IMR-90 (cell line): Measurements from ENCODE around the gene KIDINS220. TPM values are rescaled to one million over a fixed set of nuclear protein-coding genes. Genes with fewer than 3 reads are reported as not detected.

Source experiments
- ATAC-seq: fragments of 200-7000 bp; cut with Tn5 transposase; 2 replicates; pipeline ENCODE4 v1.9.1; 2020; ENCODE audit warnings: low read depth, mild to moderate bottlenecking, moderate library complexity
- BruUV-seq: library from RNA; stranded (reverse); fragments of 400-500 nt; replicated peaks from 2 replicates; lab custom pipeline; 2021; lab: Mats Ljungman, UMichigan
- CTCF ChIA-PET: fragments of 300-600 bp; formaldehyde crosslinking; extraction: SDS; loops from one replicate; lab custom pipeline; 2021; ENCODE audit warnings: antibody characterized with exemption; lab: Yijun Ruan, JAX
- POLR2A ChIA-PET: fragments of 300-600 bp; sonication (Branson Sonifier 250); formaldehyde crosslinking; loops from one replicate; lab custom pipeline; 2022; ENCODE audit warnings: antibody characterized with exemption; ENCODE audit not compliant: unreplicated experiment; lab: Charles Lee
- DNase-seq: peaks from one replicate; pipeline ENCODE4 v3.0.0; 2013
- H2AFZ ChIP-seq: replicated peaks from 2 replicates; pipeline ENCODE3; 2013; ENCODE audit warnings: low read length, mild to moderate bottlenecking; ENCODE audit not compliant: poor library complexity
- H2AK5ac ChIP-seq: 2 replicates; pipeline ENCODE4 v1.6.1; 2013; ENCODE audit warnings: low read depth, low read length, inconsistent platforms
- H2AK9ac ChIP-seq: replicated peaks from 2 replicates; pipeline ENCODE3; 2013; ENCODE audit warnings: mild to moderate bottlenecking, low read depth, low read length, moderate library complexity; ENCODE audit not compliant: poor library complexity
- H2BK120ac ChIP-seq: 2 replicates; pipeline ENCODE4 v1.6.1; 2013; ENCODE audit warnings: low read depth, low read length, inconsistent platforms
- H2BK15ac ChIP-seq: 3 replicates; pipeline ENCODE4 v1.6.1; 2013; ENCODE audit warnings: low read depth, low read length, inconsistent platforms
- H2BK20ac ChIP-seq: 2 replicates; pipeline ENCODE4 v1.6.1; 2013; ENCODE audit warnings: low read depth, mild to moderate bottlenecking, inconsistent platforms, low read length, moderate library complexity
- H2BK5ac ChIP-seq: 2 replicates; pipeline ENCODE4 v1.6.1; 2013; ENCODE audit warnings: mild to moderate bottlenecking, low read depth, low read length, inconsistent platforms; ENCODE audit not compliant: poor library complexity, severe bottlenecking
- H3K14ac ChIP-seq: replicated peaks from 2 replicates; pipeline ENCODE4 v1.6.1; 2013; ENCODE audit warnings: low read depth, low read length, inconsistent platforms
- H3K18ac ChIP-seq: 2 replicates; pipeline ENCODE4 v1.6.1; 2013; ENCODE audit warnings: low read depth, low read length, control low read depth
- H3K23ac ChIP-seq: 2 replicates; pipeline ENCODE4 v1.6.1; 2013; ENCODE audit warnings: low read depth, low read length, inconsistent platforms
- H3K27ac ChIP-seq: 2 replicates; pipeline ENCODE4 v1.5.1; 2013; ENCODE audit warnings: mild to moderate bottlenecking, control low read depth, low read length; ENCODE audit not compliant: insufficient read depth
- H3K27me3 ChIP-seq: 2 replicates; pipeline ENCODE4 v1.6.1; 2013; ENCODE audit warnings: low read length; ENCODE audit not compliant: control insufficient read depth, insufficient read depth
- H3K36me3 ChIP-seq: 2 replicates; pipeline ENCODE4 v1.6.1; 2013; ENCODE audit warnings: low read length, mixed read lengths; ENCODE audit not compliant: control insufficient read depth, insufficient read depth
- H3K4ac ChIP-seq: 2 replicates; pipeline ENCODE4 v1.6.1; 2013; ENCODE audit warnings: low read depth, low read length, inconsistent platforms
- H3K4me1 ChIP-seq: 2 replicates; pipeline ENCODE4 v1.6.1; 2013; ENCODE audit warnings: low read length, mixed read lengths; ENCODE audit not compliant: control insufficient read depth, insufficient read depth
- H3K4me2 ChIP-seq: 2 replicates; pipeline ENCODE4 v1.6.1; 2013; ENCODE audit warnings: low read depth, mild to moderate bottlenecking, control low read depth, low read length, moderate library complexity
- H3K4me3 ChIP-seq: 2 replicates; pipeline ENCODE4 v1.5.1; 2013; ENCODE audit warnings: low read depth, mild to moderate bottlenecking, control low read depth, low read length, moderate library complexity; ENCODE audit not compliant: insufficient read depth
- H3K56ac ChIP-seq: 2 replicates; pipeline ENCODE4 v1.6.1; 2013; ENCODE audit warnings: low read length, inconsistent platforms; ENCODE audit not compliant: insufficient read depth; ENCODE audit errors: extremely low read depth
- H3K79me1 ChIP-seq, 2 experiments: 2 replicates each; pipeline ENCODE4 v1.6.1; 2013; ENCODE audit warnings: low read length in 2 of 2, inconsistent platforms in 1 of 2, low read depth in 1 of 2
- H3K9ac ChIP-seq: 2 replicates; pipeline ENCODE4 v1.6.1; 2013; ENCODE audit warnings: low read depth, low read length, control low read depth
- H3K9me1 ChIP-seq: 2 replicates; pipeline ENCODE4 v1.6.1; 2013; ENCODE audit warnings: low read length, inconsistent platforms; ENCODE audit not compliant: insufficient read depth
- H3K9me3 ChIP-seq: 2 replicates; pipeline ENCODE4 v1.6.1; 2013; ENCODE audit warnings: low read length; ENCODE audit not compliant: control insufficient read depth, insufficient read depth
- H4K20me1 ChIP-seq: 2 replicates; pipeline ENCODE4 v1.6.1; 2013; ENCODE audit warnings: low read length, inconsistent platforms; ENCODE audit not compliant: insufficient read depth
- H4K5ac ChIP-seq: 2 replicates; pipeline ENCODE4 v1.6.1; 2013; ENCODE audit warnings: mild to moderate bottlenecking, low read depth, low read length, control low read depth
- H4K8ac ChIP-seq, 2 experiments: 2 replicates each; pipeline ENCODE4 v1.6.1; 2013; ENCODE audit warnings: low read depth in 2 of 2, low read length in 2 of 2, control low read depth in 1 of 2, inconsistent platforms in 1 of 2
- H4K91ac ChIP-seq: 2 replicates; pipeline ENCODE4 v1.6.1; 2013; ENCODE audit warnings: low read depth, low read length, inconsistent platforms; ENCODE audit not compliant: insufficient read depth
- BHLHE40 ChIP-seq: fragments of 150-350 bp; IDR thresholded peaks from 2 replicates; pipeline ENCODE4 v1.6.1; 2016; ENCODE audit warnings: mild to moderate bottlenecking, low read depth, low read length
- FOS ChIP-seq: fragments of 150-350 bp; IDR thresholded peaks from 2 replicates; pipeline ENCODE4 v1.6.1; 2016; ENCODE audit warnings: low read depth, low read length
- MAFK ChIP-seq: IDR thresholded peaks from 2 replicates; pipeline ENCODE4 v1.6.1; 2012; ENCODE audit warnings: low read depth, low read length, improper control_type of control experiment
- NFE2L2 ChIP-seq: fragments of 150-350 bp; IDR thresholded peaks from 2 replicates; pipeline ENCODE4 v1.6.1; 2016; ENCODE audit warnings: low read depth, mild to moderate bottlenecking, low read length
- RAD21 ChIP-seq: IDR thresholded peaks from 2 replicates; pipeline ENCODE4 v1.6.1; 2012; ENCODE audit warnings: low read length, improper control_type of control experiment
- RCOR1 ChIP-seq: IDR thresholded peaks from 2 replicates; pipeline ENCODE4 v1.6.1; 2012; ENCODE audit warnings: mild to moderate bottlenecking, low read length, improper control_type of control experiment; ENCODE audit not compliant: insufficient replicate concordance
- SMC3 ChIP-seq: fragments of 150-350 bp; IDR thresholded peaks from 2 replicates; pipeline ENCODE4 v1.6.1; 2016; ENCODE audit warnings: low read depth, mild to moderate bottlenecking, antibody characterized with exemption, low read length, moderate library complexity
- USF2 ChIP-seq: fragments of 150-350 bp; IDR thresholded peaks from 2 replicates; pipeline ENCODE4 v1.6.1; 2017; ENCODE audit warnings: mild to moderate bottlenecking, antibody characterized with exemption, low read length, low read depth
- WGBS, 2 experiments: methylation state at CpG; one replicate each; pipeline versions ENCODE4 v1.1.5 to v1.1.7; 2013; ENCODE audit warnings: missing lambda C conversion rate in 2 of 2; ENCODE audit not compliant: insufficient read length in 1 of 2; ENCODE audit errors: extremely low coverage in 2 of 2; 5-methylcytosine and 5-hydroxymethylcytosine counted together
- dilution Hi-C: fragments of 300-500 bp; cut with HindIII; formaldehyde crosslinking; loops from one replicate; pipeline ENCODE4 v1.14.3; 2018; ENCODE audit warnings: low sequenced_read_pairs; ENCODE audit not compliant: unreplicated experiment
- in situ Hi-C: fragments of 300-500 bp; cut with MboI; formaldehyde crosslinking; loops from 3 replicates; pipeline ENCODE4 v1.14.3; 2019; ENCODE audit warnings: low sequenced_read_pairs, inconsistent platforms, mixed read lengths
- intact Hi-C: fragments of 100-400 bp; cut with micrococcal nuclease; formaldehyde crosslinking; loops from 2 replicates; pipeline ENCODE4 v1.10.0; 2022
- polyA plus RNA-seq, 3 experiments: library from polyadenylated mRNA; depleted of rRNA; stranded (reverse); fragments of >200 nt; gene quantifications; 2 replicates each; pipeline ENCODE4 v1.2.3, GENCODE V29; 2012; ENCODE audit warnings: low replicate concordance in 1 of 3
- total RNA-seq: library from RNA; depleted of rRNA; stranded (reverse); fragments of >200 nt; gene quantifications from 2 replicates; pipeline ENCODE4 v1.2.3, GENCODE V29; 2012

KIDINS220 gene
- total and polyA plus RNA-seq, 2 of the 4 experiments (the other 2 are of a cell fraction) = 23.1 to 63.4 TPM

- Histone ChIP-seq H3K9ac (no peak overlapping the region), H4K8ac (no peak overlapping the region), H2BK5ac (no peak overlapping the region), H2BK120ac (no peak overlapping the region), H3K27me3 (no peaks in the 10 kb centered on the region), H3K4ac (no peak overlapping the region), H3K4me2 (no peak overlapping the region), H3K56ac (no peak overlapping the region), H2BK20ac (no peak overlapping the region), H2AK9ac (no peak overlapping the region), H3K36me3 (peaks cover 6% of the 10 kb centered on the region; the same call in 1 of the 2 replicates), H4K5ac (no peak overlapping the region), H3K9me1 (no peaks in the 10 kb centered on the region), H3K9me3 (no peaks in the 10 kb centered on the region), H4K20me1 (no peaks in the 10 kb centered on the region), H3K27ac (no peak overlapping the region), H2BK15ac (no peak overlapping the region), H3K14ac (no peak overlapping the region), H3K4me3 (no peak overlapping the region), H3K79me1 (no peaks in the 10 kb centered on the region; a peak in 1 of 4 replicates), H3K4me1 (no peaks in the 10 kb centered on the region), H4K91ac (no peak overlapping the region), H3K18ac (no peak overlapping the region), H2AK5ac (no peak overlapping the region), H3K23ac (no peak overlapping the region), H2AFZ (no peak overlapping the region)
- intact Hi-C loops (loop anchor here (5.0 kb wide), 1 partner anchor 132 kb away; the partner anchor contains the start of gene MBOAT2), dilution Hi-C loops (no loop called here), in situ Hi-C loops (loop anchor here (5.0 to 25.0 kb wide), 2 partner anchors 267 to 467 kb away; no protein-coding TSS in a partner anchor)
- no peak for TF ChIP-seq FOS
- no peak for TF ChIP-seq NFE2L2
- TF ChIP-seq USF2 = no peak
- TF ChIP-seq RAD21 = no peak
- no peak for TF ChIP-seq BHLHE40
- no peak for TF ChIP-seq MAFK
- no peak for TF ChIP-seq SMC3
- no peak for TF ChIP-seq RCOR1
- WGBS, 2 experiments = no CpG with 5 or more reads among the region's 2 CpGs
- no peak for DNase-seq
- ChIA-PET POLR2A (no interaction called here), CTCF (no interaction called here)
- ATAC-seq = no peak
- BruUV-seq = no TSS peak
Observed at GRCh38 chr2:8870441-8870840, 33.0 kb upstream of the KIDINS220 start.
